DMS79 (cell line): ENCODE data around the gene CATSPER3.
A peak's percentile ranks its signal among the peaks of the same experiment; 100 is the strongest.

Source experiments
- DNase-seq: peaks from one replicate; lab custom pipeline; 2025; lab: John Stamatoyannopoulos, UW

CATSPER3 gene

DNA sequence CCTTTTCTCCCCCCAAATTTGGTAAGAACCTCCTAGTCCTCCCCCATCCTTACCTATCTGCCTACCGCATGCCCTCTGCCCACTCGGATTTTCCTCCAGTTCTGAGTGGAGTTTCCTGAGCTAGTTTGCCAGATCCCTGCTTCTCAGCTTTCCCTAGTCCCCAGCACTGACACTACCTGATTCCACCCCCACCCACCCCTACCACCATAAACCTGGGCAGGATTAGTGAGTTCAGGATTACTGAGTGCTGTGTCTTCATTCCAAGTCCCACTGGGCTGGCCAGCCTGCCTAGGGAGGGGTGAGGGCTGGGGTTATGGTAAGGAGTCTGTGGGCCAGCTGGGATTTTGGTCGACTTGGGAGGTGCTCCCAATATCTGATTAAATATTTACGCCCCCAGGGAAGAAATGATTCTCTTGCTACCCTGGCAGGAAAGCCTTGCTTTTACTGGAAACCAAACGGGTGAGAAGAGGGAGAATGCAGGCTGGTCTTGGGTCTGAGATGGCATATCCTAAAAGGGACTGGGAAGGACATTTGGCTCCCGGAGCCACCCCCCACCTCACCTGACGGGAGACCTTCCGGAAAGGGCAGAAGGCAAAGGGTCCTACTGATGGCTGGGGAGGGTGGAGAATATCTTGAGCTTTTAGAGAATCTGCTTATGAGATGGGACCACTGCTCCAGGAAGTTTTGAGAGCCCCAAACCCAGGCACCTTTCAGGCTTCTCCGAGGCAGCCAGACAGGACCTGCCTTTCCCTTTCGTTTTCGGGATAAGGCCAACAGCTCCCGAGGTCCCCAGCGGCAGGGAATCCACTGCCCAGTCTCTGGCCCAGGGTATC is 62.6 kb downstream of the CATSPER3 start:
- no peak for DNase-seq

- no peak for DNase-seq
These were observed 63.5 kb downstream of the CATSPER3 start for GRCh38 chr5:135030956-135031812.

GRCh38 chr5:135031813-135032694 is 64.3 kb downstream of the CATSPER3 start:
- DNase-seq, result no peak

DNA sequence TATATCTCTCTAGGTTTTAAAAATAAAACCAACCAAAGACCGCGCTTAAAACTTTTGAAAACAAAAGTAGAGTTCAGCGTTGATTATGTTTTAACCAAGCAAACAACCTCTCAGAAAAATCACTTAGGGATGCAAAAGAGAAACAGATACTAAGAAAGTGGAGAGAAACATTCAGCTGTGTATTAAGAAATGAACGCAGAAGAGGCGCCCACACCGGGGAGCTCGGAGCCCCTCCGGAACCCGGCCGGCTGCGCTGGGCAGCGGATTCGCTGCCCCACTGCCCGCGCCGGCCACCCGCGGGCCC is 64.9 kb downstream of the CATSPER3 start:
- no peak for DNase-seq

GRCh38 chr5:135032999-135033861 is 65.5 kb downstream of the CATSPER3 start:
- no peak for DNase-seq

DNA sequence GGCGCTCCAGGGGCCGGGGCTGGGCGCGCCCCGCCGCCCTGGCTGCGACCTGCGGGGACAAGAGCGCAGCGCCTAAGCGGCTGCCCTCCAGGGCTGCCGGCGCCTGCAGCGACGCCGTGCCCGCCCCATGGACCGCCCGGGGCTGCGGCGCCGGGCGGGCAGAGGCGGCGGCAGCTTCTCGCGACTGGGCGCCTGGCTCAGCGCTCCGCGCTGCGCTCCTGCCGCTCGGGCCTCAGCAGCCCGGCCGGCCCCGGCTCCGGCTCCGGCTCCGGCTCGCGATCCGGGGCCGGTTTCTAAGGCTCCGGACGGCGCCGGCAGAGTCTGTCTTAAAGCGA is 66.2 kb downstream of the CATSPER3 start, which contains the start of gene PITX1:
Gene PITX1 (minus strand): TSS at position 328 of the 335 bp plus-strand sequence. CDS start 347 bp downstream, outside the sequence.
- no peak for DNase-seq

- DNase-seq, result peak; percentile 14
These were observed 66.7 kb downstream of the CATSPER3 start for GRCh38 chr5:135034236-135034962.

- DNase-seq, result no peak
These were observed 67.4 kb downstream of the CATSPER3 start for GRCh38 chr5:135034963-135035677.

DNA sequence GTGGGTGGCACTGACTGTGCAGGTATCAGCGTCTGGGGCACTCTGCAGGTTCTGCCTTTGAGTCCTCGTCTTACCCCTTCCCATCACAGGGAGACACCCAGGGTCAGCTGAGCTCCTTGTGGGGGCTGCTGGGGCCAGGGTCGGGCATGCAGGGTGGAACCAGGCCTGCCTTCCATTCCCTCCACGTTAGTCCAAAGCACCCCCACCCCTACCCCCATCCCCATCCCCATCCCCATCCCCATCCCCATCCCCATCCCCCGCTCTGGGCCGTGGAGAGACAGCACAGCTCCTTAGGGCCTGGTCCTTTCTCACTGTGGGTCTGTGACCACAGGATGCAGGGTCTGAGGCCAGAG is 67.9 kb downstream of the CATSPER3 start:
- no peak for DNase-seq

GRCh38 chr5:135036405-135036804 is 68.7 kb downstream of the CATSPER3 start:
- no peak for DNase-seq

GRCh38 chr5:135037519-135038204 is 70.0 kb downstream of the CATSPER3 start:
- no peak for DNase-seq

GRCh38 chr5:135038205-135038812 is 70.6 kb downstream of the CATSPER3 start:
- DNase-seq, result no peak

DNA sequence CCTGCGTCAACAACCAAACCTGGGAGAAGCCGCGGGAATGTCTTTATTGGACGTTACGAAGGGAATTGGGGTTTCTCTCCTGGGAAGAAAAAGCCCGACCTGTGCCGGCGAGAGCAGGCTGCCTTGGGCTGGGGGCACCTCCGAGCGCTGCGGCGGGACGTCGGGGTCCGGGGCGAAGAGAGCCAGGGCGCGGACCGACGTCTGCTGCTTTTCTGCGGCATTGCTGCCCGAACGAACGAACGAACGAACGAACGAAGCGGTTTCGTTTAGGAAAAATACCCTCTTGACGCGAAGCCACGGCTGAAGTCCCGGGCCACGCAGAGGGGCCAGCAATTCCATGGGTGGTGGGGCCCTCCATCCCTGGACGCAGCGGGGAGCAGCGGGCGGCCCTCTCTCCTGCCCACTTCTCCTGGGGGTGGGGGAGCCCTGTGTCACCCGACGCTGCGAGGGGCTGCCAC is 71.1 kb downstream of the CATSPER3 start:
- DNase-seq, result no peak

GRCh38 chr5:135039271-135040033 is 71.7 kb downstream of the CATSPER3 start:
- no peak for DNase-seq

DNA sequence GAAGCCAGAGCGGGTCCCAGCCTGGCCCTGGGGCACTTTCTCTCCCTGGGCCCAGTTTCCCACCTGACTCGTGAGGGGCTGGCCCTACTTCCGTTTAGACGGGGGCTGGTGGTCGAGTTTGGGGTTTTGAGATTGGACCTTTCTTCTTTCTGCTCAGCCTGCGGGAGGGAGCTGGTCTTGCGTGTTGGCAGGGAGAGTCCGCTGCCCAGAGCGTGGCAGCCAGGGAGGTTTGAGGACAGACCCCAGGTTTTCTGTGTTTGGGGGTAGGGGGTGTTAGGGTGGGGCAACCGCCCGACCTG is 72.3 kb downstream of the CATSPER3 start:
- no peak for DNase-seq

DNA sequence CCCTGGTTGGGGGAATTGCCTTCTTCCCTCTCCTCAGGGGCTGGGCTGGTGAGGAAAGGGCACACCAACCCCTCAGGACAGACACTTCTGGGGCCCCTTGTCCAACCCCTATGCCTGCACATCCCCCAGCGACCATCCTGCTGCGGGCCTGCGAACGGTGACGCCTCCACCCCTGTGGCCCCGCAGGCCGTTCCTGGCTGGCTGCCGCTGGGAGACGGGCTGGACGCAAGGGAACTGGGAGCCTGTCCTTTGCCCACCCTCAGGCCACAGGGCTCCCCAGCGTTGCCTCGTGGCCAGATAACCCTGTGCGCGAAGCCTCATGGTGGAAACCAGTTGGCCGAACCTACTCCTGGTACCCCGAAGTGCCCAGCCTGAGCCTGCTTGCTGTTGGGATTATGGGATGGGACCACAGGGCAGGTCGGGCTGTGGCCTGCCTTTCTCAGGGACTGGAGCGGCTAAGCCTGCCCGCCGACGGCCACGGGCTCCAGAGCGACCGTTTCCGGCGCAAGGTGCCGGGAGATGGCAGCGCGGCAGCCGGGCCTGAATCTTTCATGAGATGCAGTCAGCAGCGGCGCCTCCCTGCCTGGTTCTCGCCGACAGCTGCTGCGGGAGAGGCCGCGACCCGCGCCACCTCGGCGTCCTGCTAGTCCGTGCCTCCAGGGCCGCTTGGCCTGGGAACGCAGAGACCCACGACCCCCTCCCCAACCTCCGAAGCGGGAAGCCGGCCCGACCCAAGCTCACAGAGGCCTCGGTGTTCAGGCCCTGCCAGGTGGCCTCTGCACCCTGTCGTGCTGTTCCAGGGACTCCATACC is 72.8 kb downstream of the CATSPER3 start:
- DNase-seq, result no peak

DNA sequence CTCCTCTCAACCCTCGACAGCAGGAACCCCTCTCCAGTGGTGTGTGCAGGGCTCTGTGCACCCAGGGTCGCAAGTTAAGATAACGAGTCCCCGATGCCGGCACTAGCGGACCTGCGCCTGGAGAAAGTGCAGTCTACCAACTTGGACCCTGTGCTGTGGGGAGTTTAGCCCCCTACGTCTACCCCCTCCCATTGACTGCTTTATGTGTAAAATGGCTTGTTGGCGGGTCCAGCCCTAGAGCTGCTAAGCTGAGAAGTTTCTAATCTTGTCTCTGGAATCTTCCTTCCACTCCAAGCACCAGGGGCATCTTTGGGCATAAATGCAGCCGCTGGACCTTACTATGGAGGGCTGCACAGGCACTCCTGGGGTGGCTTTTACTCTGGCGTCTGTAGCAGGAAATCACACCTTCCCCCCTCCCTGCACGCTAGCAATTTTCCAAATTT is 73.5 kb downstream of the CATSPER3 start:
- DNase-seq, result no peak
